DMS79 treated with DMSO at 0.1 percent for 48 hours (cell line): ENCODE measurements around the gene CD52.

Source experiments
- DNase-seq: peaks from one replicate; lab custom pipeline; 2025; lab: John Stamatoyannopoulos, UW

Gene CD52

DNA sequence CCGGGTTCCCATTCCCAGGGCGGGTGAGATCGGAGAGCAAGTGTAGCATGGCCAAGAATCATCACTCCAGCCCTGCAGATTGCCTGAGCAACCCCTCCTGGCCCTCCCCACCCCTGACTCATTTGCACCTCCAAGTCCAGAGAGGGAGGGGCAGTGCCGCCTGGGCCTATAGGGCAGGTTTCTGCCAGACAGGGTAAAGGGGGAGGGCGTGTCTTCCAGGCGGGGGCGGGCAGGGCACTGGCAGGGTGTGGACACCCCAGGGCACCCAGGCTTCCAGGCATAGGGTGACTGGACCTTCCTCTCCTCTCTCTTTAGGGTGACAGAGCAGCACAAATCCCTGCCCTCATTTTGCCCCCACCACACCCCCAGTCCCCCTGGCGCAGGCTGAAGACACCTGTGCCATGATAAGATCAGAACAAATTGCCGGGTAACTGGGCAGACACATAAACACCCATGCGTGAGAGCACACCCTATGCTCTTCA is 39.4 kb downstream of the CD52 start:
- no peak for DNase-seq

DNA sequence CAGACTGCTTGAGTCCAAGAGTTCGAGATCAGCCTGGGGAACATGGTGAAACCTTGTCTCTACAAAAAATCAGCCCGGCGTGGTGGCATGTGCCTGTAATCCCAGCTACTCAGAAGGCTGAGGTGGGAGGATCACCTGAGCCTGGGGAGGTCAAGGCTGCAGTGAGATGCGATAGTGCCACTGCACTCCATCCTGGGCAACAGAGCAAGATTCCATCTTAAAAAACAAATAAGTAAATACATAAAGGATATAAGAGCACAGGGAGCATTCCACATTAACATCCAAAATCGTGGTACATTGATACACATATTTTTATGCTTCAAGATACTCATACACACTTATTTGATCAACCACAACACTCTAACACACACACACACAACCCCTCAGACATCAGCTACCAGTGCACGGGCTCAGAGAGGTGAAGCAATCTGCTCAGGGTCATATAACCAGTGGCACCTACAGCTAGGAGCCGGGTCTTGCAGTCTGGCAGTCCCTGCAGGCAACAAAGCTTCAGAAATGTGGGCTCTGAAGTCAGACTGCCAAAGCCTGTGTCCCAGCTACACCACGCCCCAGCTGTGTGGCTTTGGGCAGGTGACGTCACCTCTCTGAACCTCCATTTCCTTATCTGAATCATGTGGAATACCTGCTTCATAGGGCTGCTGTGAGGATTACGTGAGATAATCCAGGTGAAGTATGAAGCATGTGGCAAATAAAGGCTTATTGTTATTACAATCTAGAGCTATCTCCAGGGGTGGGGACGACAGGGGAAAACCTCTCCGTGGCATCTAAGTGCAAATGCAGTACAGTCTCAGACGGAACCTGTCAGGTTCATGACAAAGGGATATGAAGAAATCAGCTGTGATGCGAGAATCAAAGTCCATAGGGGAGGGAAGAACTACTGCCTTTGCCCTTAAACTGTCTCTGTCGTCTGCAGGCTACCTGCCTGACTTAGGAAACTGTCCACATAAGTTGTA is 40.9 kb downstream of the CD52 start:
- no peak for DNase-seq

- DNase-seq: no peak
Measured at GRCh38 chr1:26359981-26360806, 42.4 kb downstream of the CD52 start.

GRCh38 chr1:26360807-26361604 is 43.2 kb downstream of the CD52 start:
- DNase-seq: no peak

DNA sequence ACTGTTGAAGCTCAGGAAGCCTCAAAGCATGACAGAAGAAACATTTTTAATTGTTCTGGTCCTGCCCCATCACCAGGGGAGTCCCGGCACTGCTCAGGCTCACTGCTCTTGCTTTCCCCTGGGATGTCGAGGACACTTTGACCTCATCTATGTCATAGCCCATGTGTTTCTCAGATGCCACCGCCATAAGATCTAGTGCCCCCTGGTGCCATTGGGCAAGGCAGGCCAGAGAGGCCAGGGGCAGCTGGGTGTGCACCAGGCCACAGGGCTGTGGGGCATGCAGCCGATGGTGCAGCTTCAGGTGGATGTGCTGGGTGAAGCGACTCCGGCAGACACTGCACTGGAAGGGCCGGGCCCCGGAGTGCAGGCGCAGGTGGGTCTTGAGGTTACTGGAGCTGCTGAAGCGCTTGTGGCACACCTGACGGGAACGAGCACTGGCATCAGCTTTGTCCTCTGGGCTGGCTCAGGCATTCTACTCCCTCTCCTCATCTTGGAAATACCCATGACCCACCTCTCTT is 43.9 kb downstream of the CD52 start:
- no peak for DNase-seq

- DNase-seq: no peak
Measured at GRCh38 chr1:26362331-26362730, 44.6 kb downstream of the CD52 start.

DNA sequence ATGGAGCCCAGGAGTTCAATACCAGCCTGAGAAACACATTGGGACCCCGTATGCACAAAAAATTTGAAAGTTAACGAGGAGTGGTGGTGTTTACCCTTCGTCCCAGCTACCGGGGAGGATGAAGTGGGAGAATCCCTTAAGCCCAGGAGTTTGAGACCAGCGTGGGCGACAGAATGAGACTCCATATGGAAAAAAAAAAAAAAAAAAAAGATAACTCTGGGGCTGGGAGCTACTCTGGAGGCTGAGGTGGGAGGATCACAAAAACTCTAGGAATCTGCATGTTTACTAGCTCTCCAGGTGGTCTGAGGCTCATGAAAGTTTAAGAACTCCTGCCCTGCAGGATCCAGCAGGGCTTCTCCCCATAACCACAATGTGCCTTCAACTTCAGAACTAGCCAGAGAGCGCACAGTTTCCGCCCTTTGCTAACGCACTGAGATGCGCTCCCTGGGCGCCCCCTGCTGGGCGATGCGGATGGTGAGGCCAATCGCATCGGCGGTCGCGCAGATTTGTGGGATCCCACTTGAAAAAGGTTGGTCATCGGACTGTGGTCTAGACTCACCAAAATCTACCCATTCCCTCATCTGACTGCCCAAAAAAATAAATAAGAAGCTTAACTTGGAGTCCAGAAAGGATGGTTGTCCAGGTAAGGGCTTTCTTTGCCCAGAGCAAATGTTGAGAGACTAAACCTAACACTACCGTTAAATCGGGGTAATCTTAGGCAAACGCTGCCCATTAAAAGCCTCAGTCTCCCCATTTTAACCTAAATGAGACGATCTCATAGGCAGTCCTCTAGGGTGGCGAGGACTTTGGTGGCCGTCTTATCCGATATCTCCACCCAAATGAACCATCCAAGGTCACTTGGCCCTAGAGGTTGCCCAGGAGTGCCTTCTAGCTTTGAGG is 46.0 kb downstream of the CD52 start:
- DNase-seq: no peak

GRCh38 chr1:26364956-26365355 is 47.2 kb downstream of the CD52 start:
- peak; percentile 88 for DNase-seq

DNA sequence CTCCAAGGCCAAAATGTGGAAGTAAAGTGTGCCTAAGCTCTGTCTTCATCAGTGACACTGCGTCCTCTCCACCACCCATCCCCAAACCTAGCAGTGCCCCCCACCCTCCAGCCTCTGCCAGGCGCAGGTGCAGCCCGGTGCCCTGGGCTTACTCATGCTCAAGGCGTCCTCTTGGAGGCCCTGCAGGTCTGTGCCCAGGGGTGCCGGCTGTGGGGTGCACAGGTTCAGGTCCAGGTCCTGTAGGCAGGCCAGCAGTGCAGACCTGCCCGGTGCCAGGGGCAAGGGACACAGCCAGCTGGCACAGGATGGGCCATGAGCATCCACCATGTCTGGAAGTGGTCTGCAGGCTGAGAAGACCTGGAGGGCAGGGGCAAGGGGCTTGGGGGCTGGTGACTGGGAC is 49.7 kb downstream of the CD52 start:
- DNase-seq: no peak

GRCh38 chr1:26368006-26368405 is 50.2 kb downstream of the CD52 start:
- no peak for DNase-seq

GRCh38 chr1:26368486-26368885 is 50.7 kb downstream of the CD52 start:
- no peak for DNase-seq
